CD4-positive, alpha-beta T cell (primary cell): ENCODE results near the gene DIAPH1. TPM values are rescaled to one million over a fixed set of nuclear protein-coding genes. Genes with fewer than 3 reads are reported as not detected.

Experiments
- ATAC-seq: fragments of 200-7000 bp; cut with Tn5 transposase; one replicate; pipeline ENCODE4 v1.10.0; 2022; ENCODE audit warnings: mild to moderate bottlenecking; ENCODE audit not compliant: poor library complexity
- CTCF ChIA-PET: fragments of 350-600 bp; sonication (Branson Sonifier 250); formaldehyde crosslinking; loops from one replicate; lab custom pipeline; 2021; ENCODE audit warnings: antibody characterized with exemption, inconsistent platforms; lab: Charles Lee
- POLR2A ChIA-PET: fragments of 350-600 bp; sonication (Branson Sonifier 250); formaldehyde crosslinking; loops from one replicate; lab custom pipeline; 2021; ENCODE audit warnings: antibody characterized with exemption, inconsistent platforms; lab: Charles Lee
- DNase-seq, 14 experiments: peaks; one replicate each; pipeline ENCODE4 v3.0.0-alpha.2; 2013 to 2020; ENCODE audit warnings: mixed read lengths in 2 of 14
- H3K27ac ChIP-seq, 2 donors: one replicate each; pipeline versions ENCODE4 v1.5.1 to v1.7.0; 2013; ENCODE audit warnings: low read length in 2 of 2, low read depth in 1 of 2, mild to moderate bottlenecking in 1 of 2
- H3K27me3 ChIP-seq, 2 experiments: 1 replicate in 1 of 2; 2 replicates in 1 of 2; pipeline versions ENCODE4 v1.6.1 to v1.7.0; 2013; ENCODE audit warnings: low read length in 2 of 2, control low read depth in 1 of 2, mild to moderate bottlenecking in 1 of 2, moderate library complexity in 1 of 2; ENCODE audit not compliant: insufficient read depth in 2 of 2, control insufficient read depth in 1 of 2
- H3K36me3 ChIP-seq: one replicate; pipeline ENCODE4 v1.6.1; 2013; ENCODE audit warnings: low read length, control low read depth; ENCODE audit not compliant: insufficient read depth
- H3K4me1 ChIP-seq: one replicate; pipeline ENCODE4 v1.6.1; 2013; ENCODE audit warnings: low read length, control low read depth; ENCODE audit not compliant: insufficient read depth
- H3K4me3 ChIP-seq: one replicate; pipeline ENCODE4 v1.5.1; 2013; ENCODE audit warnings: mild to moderate bottlenecking, low read length, moderate library complexity
- H3K9me3 ChIP-seq, 2 experiments: 1 replicate in 1 of 2; 2 replicates in 1 of 2; pipeline versions ENCODE4 v1.6.1 to v1.7.0; 2013; ENCODE audit warnings: low read length in 2 of 2, mild to moderate bottlenecking in 2 of 2, control low read depth in 1 of 2, moderate library complexity in 1 of 2; ENCODE audit not compliant: control insufficient read depth in 1 of 2, insufficient read depth in 1 of 2
- H3K27ac Mint-ChIP-seq: one replicate; pipeline ENCODE4 v1.8.0; 2020; ENCODE audit warnings: mixed read lengths
- H3K27me3 Mint-ChIP-seq: one replicate; pipeline ENCODE4 v1.8.0; 2021; ENCODE audit warnings: mixed read lengths
- H3K36me3 Mint-ChIP-seq: one replicate; pipeline ENCODE4 v1.8.0; 2021; ENCODE audit warnings: low read depth, mixed read lengths
- H3K4me1 Mint-ChIP-seq: one replicate; pipeline ENCODE4 v1.8.0; 2021; ENCODE audit warnings: low read depth, mixed read lengths
- H3K4me3 Mint-ChIP-seq: one replicate; pipeline ENCODE4 v1.8.0; 2020; ENCODE audit warnings: mild to moderate bottlenecking, mixed read lengths
- H3K9me3 Mint-ChIP-seq: one replicate; pipeline ENCODE4 v1.8.0; 2020; ENCODE audit warnings: mixed read lengths
- CTCF ChIP-seq: fragments of 200-600 bp; IDR thresholded peaks from one replicate; pipeline ENCODE4 v1.8.0; 2022; ENCODE audit warnings: antibody characterized with exemption, mild to moderate bottlenecking
- intact Hi-C, 2 experiments: fragments of 100-400 bp; cut with DNase I in 1 of 2; cut with micrococcal nuclease in 1 of 2; formaldehyde crosslinking; loops; one replicate each; pipeline versions ENCODE4 v1.15.1 to v1.9.0; 2023 to 2025; cut with DNase I, micrococcal nuclease
- total RNA-seq, 174 experiments: library from RNA in 2 of 174; stranded (reverse) in 2 of 174; gene quantifications; one replicate each; pipeline ENCODE4 v1.2.3 and lab custom pipeline; 2021 to 2026

Gene DIAPH1
- total RNA-seq, 2 experiments from 2014 or later: 159 to 161 TPM

GRCh38 chr5:141640051-141640415 is 21.2 kb upstream of the DIAPH1 start:
- Mint-ChIP-seq H3K27me3 (no peaks in the 10 kb centered on the region), H3K4me1 (peaks cover 21% of the 10 kb centered on the region), H3K27ac (no peak overlapping the region), H3K36me3 (peaks cover 46% of the 10 kb centered on the region), H3K9me3 (no peaks in the 10 kb centered on the region), H3K4me3 (peak overlapping the region; percentile 15)
- H3K4me1 ChIP-seq: peaks cover 32% of the 10 kb centered on the region
- ChIA-PET CTCF (no interaction called here), POLR2A (no interaction called here)
- peaks cover 44% of the 10 kb centered on the region for H3K36me3 ChIP-seq
- no peaks in the 10 kb centered on the region for H3K27me3 ChIP-seq
- no peak overlapping the region for H3K27ac ChIP-seq
- H3K9me3 ChIP-seq: no peaks in the 10 kb centered on the region
- ATAC-seq (no peak), DNase-seq (no peak)
- H3K4me3 ChIP-seq: no peak overlapping the region
- no peak for TF ChIP-seq CTCF
- intact Hi-C loops: no loop called here

DNA sequence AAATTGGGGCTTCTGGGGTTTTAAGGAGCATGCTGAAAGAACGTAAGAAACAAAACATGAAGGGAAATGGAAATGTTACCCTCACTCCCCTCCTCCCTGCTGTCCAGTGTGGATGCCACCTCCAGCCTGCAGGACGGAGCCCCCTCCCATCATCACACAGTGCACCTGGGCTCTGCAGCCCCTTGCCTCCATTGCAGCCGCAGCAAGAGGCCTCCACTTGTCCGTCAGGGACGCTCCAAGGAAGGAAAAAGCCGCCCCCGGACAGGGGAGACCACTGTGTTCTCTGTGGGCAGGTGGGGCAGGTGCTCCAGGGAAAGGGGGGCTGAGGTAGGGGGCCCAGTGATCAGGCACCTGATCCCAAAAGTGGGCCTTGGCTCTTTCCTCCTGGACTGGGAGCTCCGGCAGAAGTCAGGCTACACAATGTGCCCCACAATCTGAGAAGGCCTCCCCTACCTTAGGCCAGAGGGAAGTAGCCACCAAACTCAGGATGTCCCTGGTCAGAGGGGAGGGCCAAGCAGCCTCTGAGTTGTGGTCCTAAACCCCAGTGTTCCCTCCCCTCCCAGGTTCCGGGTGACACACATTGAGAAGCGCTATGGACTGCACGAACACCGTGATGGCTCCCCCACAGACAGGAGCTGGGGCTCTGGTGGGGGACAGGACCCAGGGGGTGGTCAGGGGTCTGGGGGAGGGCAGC is 20.7 kb upstream of the DIAPH1 start:
- no peak overlapping the region for H3K27ac ChIP-seq
- peaks cover 38% of the 10 kb centered on the region for H3K4me1 ChIP-seq
- DNase-seq (no peak), ATAC-seq (no peak)
- ChIA-PET POLR2A (interaction anchor here (4.7 kb wide), 1 partner anchor 12 kb away, joined by 73 read pairs; the partner anchor contains the start of gene FCHSD1), CTCF (interaction anchor here (3.1 kb wide), 1 partner anchor 46 kb away, joined by 28 read pairs; no protein-coding TSS in a partner anchor)
- H3K36me3 ChIP-seq: peaks cover 42% of the 10 kb centered on the region
- H3K9me3 Mint-ChIP-seq: no peaks in the 10 kb centered on the region
- peak overlapping the region; percentile 89 for H3K27ac Mint-ChIP-seq
- no peaks in the 10 kb centered on the region for H3K27me3 Mint-ChIP-seq
- no peak for TF ChIP-seq CTCF
- peaks cover 26% of the 10 kb centered on the region for H3K4me1 Mint-ChIP-seq
- no peak overlapping the region for H3K4me3 Mint-ChIP-seq
- no peaks in the 10 kb centered on the region for H3K27me3 ChIP-seq
- peaks cover 42% of the 10 kb centered on the region for H3K36me3 Mint-ChIP-seq
- H3K9me3 ChIP-seq: no peaks in the 10 kb centered on the region
- H3K4me3 ChIP-seq: no peak overlapping the region
- intact Hi-C loops: loop anchor here in 1 of 2 experiments (5.0 kb wide), 1 partner anchor 47 kb away; no protein-coding TSS in a partner anchor

GRCh38 chr5:141638771-141639170 is 20.0 kb upstream of the DIAPH1 start:
- no peak for TF ChIP-seq CTCF
- peaks cover 33% of the 10 kb centered on the region for H3K4me1 Mint-ChIP-seq
- H3K9me3 ChIP-seq: no peaks in the 10 kb centered on the region
- peaks cover 42% of the 10 kb centered on the region for H3K4me1 ChIP-seq
- no peak overlapping the region for H3K4me3 ChIP-seq
- intact Hi-C loops: loop anchor here in 1 of 2 experiments (5.0 kb wide), 1 partner anchor 46 kb away; no protein-coding TSS in a partner anchor
- CTCF ChIA-PET: interaction anchor here (1.0 to 6.2 kb wide), 5 partner anchors 19 to 318 kb away, joined by 4 to 77 read pairs (median 17); partner anchors contain the start of genes DIAPH1 and TAF7
- no peaks in the 10 kb centered on the region for H3K27me3 Mint-ChIP-seq
- ATAC-seq (no peak), DNase-seq (no peak)
- peak overlapping the region; percentile 92 for H3K4me3 Mint-ChIP-seq
- POLR2A ChIA-PET: interaction anchor here (2.8 to 8.8 kb wide), 4 partner anchors 10 to 322 kb away, joined by 8 to 100 read pairs (median 44); partner anchors contain the start of genes DIAPH1 and FCHSD1
- H3K27ac Mint-ChIP-seq: peak overlapping the region; percentile 89
- H3K36me3 Mint-ChIP-seq: peaks cover 45% of the 10 kb centered on the region
- no peaks in the 10 kb centered on the region for H3K9me3 Mint-ChIP-seq
- H3K27ac ChIP-seq: peak overlapping the region in 1 of 2 donors; percentile 79
- peaks cover 36% of the 10 kb centered on the region for H3K36me3 ChIP-seq
- no peaks in the 10 kb centered on the region for H3K27me3 ChIP-seq
